Measurements from ENCODE around the gene EPOP. TPM values are rescaled to one million over a fixed set of nuclear protein-coding genes. Genes with fewer than 3 reads are reported as not detected.

Gene EPOP
- polyA plus RNA-seq, 4 donors, result 0.22 to 1.3 (median 0.40) TPM; not detected in 1

- FAIRE-seq (no peak), DNase-seq (no peak)
- 75 to 91% (median 81%) methylated on average over 7 to 9 of the region's 9 CpGs for WGBS, 3 donors
- Histone ChIP-seq H3K4me3 (ENCODE audit: low read depth in 1 of 3, low read length in 3 of 3) (no peak overlapping the region), H3K27ac (ENCODE audit: low read depth in 1 of 3, low read length in 2 of 3) (no peak overlapping the region), H3K36me3 (ENCODE audit: control insufficient read depth in 3 of 3, insufficient read depth in 2 of 3, low read depth in 1 of 3, low read length in 3 of 3) (peaks cover 2 to 95% (median 18%) of the 10 kb centered on the region in 3 donors), H3K27me3 (ENCODE audit: control insufficient read depth in 3 of 3, insufficient read depth in 3 of 3, low read length in 3 of 3) (no peaks in the 10 kb centered on the region), H3K9me3 (ENCODE audit: control insufficient read depth in 2 of 2, insufficient read depth in 1 of 2, low read depth in 1 of 2, low read length in 1 of 2) (no peaks in the 10 kb centered on the region), H3K4me1 (ENCODE audit: control insufficient read depth in 3 of 3, insufficient read depth in 2 of 3, low read depth in 1 of 3, low read length in 2 of 3) (peaks cover 2 to 16% (median 6%) of the 10 kb centered on the region in 3 donors)
Measured at GRCh38 chr17:38715216-38715943, 40.6 kb upstream of the EPOP start.

DNA sequence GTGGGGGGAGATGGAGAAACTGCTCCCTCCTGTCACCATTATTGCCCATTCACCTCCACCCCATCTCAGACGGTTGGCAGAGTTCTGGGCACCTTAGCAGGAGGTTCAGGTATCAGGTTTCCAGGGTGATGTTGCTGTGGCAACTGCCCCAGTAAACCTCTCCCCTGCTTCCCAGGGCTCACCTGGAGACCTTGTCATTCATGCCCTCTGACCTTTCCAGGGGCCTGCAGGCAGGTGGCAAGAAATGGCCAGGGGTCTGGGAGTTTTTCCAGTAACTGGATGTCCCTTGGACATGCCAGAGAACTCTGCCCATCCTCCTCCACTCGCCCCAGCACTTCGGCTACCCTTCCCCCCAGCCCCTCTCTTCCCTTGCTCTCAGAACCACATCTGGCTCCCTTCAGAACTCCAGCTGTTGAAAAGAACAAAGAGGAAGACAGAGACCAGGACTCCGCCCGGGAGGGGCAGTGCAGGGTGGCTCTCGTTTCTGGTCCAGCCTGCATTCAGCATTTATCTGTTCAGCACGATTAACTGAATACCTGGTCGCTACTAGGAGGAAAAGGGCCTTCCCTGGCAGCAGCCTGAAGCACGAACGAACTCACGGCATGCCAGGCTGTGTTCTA, 38.8 kb upstream of the EPOP start:
- Histone ChIP-seq H3K27ac (ENCODE audit: low read depth in 1 of 3, low read length in 2 of 3) (no peak overlapping the region), H3K4me1 (ENCODE audit: control insufficient read depth in 3 of 3, insufficient read depth in 2 of 3, low read depth in 1 of 3, low read length in 2 of 3) (peaks cover 0 to 4% (median 2%) of the 10 kb centered on the region in 3 donors), H3K9me3 (ENCODE audit: control insufficient read depth in 2 of 2, insufficient read depth in 1 of 2, low read depth in 1 of 2, low read length in 1 of 2) (no peaks in the 10 kb centered on the region), H3K27me3 (ENCODE audit: control insufficient read depth in 3 of 3, insufficient read depth in 3 of 3, low read length in 3 of 3) (no peaks in the 10 kb centered on the region), H3K36me3 (ENCODE audit: control insufficient read depth in 3 of 3, insufficient read depth in 2 of 3, low read depth in 1 of 3, low read length in 3 of 3) (peaks cover 2 to 98% (median 18%) of the 10 kb centered on the region in 3 donors), H3K4me3 (ENCODE audit: low read depth in 1 of 3, low read length in 3 of 3) (no peak overlapping the region)
- 68 to 76% (median 74%) methylated on average over 11 of the region's 11 CpGs for WGBS, 3 donors
- DNase-seq, result no peak
- FAIRE-seq, result no peak

DNA sequence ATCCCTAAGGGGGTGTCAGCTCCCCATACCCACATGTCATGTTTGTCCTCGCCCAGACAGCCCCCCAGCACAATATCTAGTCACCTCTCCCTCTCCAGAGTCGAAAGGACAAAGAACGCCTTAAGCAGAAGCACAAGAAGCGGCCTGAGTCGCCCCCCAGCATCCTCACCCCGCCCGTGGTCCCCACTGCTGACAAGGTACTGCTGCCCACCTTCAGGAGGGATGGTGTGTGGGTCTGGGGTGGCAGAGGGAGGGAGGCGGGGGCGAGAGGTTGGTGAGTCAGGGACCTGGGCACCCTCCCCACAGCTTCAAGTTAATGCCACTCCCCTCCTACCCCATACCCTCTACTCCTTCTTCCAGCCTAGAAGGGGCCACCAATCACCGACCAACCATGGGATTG, 37.8 kb upstream of the EPOP start:
- FAIRE-seq, result no peak
- peaks cover 0 to 99% (median 18%) of the 10 kb centered on the region in 3 donors for H3K36me3 ChIP-seq (ENCODE audit: control insufficient read depth in 3 of 3, insufficient read depth in 2 of 3, low read depth in 1 of 3, low read length in 3 of 3)
- no peak overlapping the region for H3K4me3 ChIP-seq (ENCODE audit: low read depth in 1 of 3, low read length in 3 of 3)
- 94 to 95% (median 94%) methylated on average over 8 to 10 of the region's 10 CpGs for WGBS, 3 donors
- DNase-seq, result no peak
- H3K27ac ChIP-seq (ENCODE audit: low read depth in 1 of 3, low read length in 2 of 3), result no peak overlapping the region
- H3K27me3 ChIP-seq (ENCODE audit: control insufficient read depth in 3 of 3, insufficient read depth in 3 of 3, low read length in 3 of 3), result no peaks in the 10 kb centered on the region
- H3K4me1 ChIP-seq (ENCODE audit: control insufficient read depth in 3 of 3, insufficient read depth in 2 of 3, low read depth in 1 of 3, low read length in 2 of 3), result no peaks in the 10 kb centered on the region
- H3K9me3 ChIP-seq (ENCODE audit: control insufficient read depth in 2 of 2, insufficient read depth in 1 of 2, low read depth in 1 of 2, low read length in 1 of 2), result no peaks in the 10 kb centered on the region

DNA sequence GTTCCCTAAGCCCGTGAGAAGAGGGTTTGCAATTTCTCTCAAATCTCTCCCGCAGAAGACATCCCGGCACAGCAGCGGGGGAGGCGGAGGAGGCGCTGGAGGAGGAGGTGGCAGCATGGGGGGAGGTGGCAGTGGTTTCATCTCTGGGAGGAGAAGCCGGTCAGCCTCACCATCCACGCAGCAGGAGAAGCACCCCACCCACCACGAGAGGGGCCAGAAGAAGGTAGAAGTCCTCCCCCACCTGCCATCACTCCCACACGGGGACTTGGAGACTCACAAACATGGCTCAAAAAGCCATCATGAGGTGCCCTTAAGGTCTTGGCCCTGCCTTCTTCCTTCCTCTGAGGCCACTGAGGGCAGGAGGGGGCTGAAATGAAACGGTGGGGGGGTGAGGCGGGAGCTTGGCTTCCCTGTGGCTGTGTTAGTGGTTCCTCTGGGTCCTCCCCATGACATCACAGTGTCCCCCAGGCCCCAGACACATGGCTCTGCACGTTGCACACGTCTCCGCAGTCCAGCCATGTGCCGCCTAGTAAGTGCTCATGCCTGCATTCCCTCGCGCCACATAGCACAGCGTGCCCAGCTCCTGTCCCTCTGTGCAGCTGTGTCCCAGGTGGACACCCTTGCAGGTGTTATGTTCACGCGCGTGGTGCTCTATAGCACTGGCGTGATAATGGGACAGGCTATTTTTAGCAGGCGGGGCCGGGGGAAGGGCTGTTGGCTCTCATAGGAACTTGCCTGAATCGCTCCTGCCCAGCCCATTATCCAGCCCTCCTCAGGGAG, 37.2 kb upstream of the EPOP start:
- DNase-seq (no peak), FAIRE-seq (no peak)
- Histone ChIP-seq H3K4me3 (ENCODE audit: low read depth in 1 of 3, low read length in 3 of 3) (no peak overlapping the region), H3K9me3 (ENCODE audit: control insufficient read depth in 2 of 2, insufficient read depth in 1 of 2, low read depth in 1 of 2, low read length in 1 of 2) (no peaks in the 10 kb centered on the region), H3K4me1 (ENCODE audit: control insufficient read depth in 3 of 3, insufficient read depth in 2 of 3, low read depth in 1 of 3, low read length in 2 of 3) (no peaks in the 10 kb centered on the region), H3K36me3 (ENCODE audit: control insufficient read depth in 3 of 3, insufficient read depth in 2 of 3, low read depth in 1 of 3, low read length in 3 of 3) (peaks cover 0 to 98% (median 16%) of the 10 kb centered on the region in 3 donors), H3K27me3 (ENCODE audit: control insufficient read depth in 3 of 3, insufficient read depth in 3 of 3, low read length in 3 of 3) (no peaks in the 10 kb centered on the region), H3K27ac (ENCODE audit: low read depth in 1 of 3, low read length in 2 of 3) (no peak overlapping the region)
- WGBS, 3 donors, result 78 to 84% (median 81%) methylated on average over 26 of the region's 26 CpGs

- H3K27ac ChIP-seq (ENCODE audit: low read depth in 1 of 3, low read length in 2 of 3), result no peak overlapping the region
- H3K4me1 ChIP-seq (ENCODE audit: control insufficient read depth in 3 of 3, insufficient read depth in 2 of 3, low read depth in 1 of 3, low read length in 2 of 3), result no peaks in the 10 kb centered on the region
- FAIRE-seq (no peak), DNase-seq (no peak)
- peaks cover 0 to 88% (median 13%) of the 10 kb centered on the region in 3 donors for H3K36me3 ChIP-seq (ENCODE audit: control insufficient read depth in 3 of 3, insufficient read depth in 2 of 3, low read depth in 1 of 3, low read length in 3 of 3)
- no peaks in the 10 kb centered on the region for H3K9me3 ChIP-seq (ENCODE audit: control insufficient read depth in 2 of 2, insufficient read depth in 1 of 2, low read depth in 1 of 2, low read length in 1 of 2)
- WGBS, 3 donors, result 75 to 85% (median 83%) methylated on average over 5 of the region's 5 CpGs
- H3K27me3 ChIP-seq (ENCODE audit: control insufficient read depth in 3 of 3, insufficient read depth in 3 of 3, low read length in 3 of 3), result no peaks in the 10 kb centered on the region
- no peak overlapping the region for H3K4me3 ChIP-seq (ENCODE audit: low read depth in 1 of 3, low read length in 3 of 3)
Measured at GRCh38 chr17:38710985-38711384, 36.2 kb upstream of the EPOP start.

DNA sequence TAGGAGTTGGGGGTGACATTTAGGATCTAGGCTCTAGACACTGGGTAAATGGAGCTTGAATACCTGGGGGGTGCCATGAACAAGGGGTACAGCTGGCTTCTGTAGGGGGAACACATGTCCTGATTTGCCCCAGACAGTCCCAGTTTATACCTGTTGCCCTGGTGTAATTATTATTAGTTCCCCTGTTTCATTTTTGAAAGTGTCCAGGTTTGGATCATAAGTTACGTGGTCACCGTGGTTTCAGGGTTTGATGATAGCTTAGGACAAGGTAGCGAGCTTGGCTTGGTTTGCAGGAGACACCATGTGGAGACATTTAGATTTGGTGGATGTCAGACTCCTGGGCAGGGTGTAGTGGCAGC, 35.8 kb upstream of the EPOP start:
- no peaks in the 10 kb centered on the region for H3K4me1 ChIP-seq (ENCODE audit: control insufficient read depth in 3 of 3, insufficient read depth in 2 of 3, low read depth in 1 of 3, low read length in 2 of 3)
- H3K4me3 ChIP-seq (ENCODE audit: low read depth in 1 of 3, low read length in 3 of 3), result no peak overlapping the region
- WGBS, 3 donors, result 90 to 96% (median 94%) methylated on average over 3 of the region's 3 CpGs
- H3K27ac ChIP-seq (ENCODE audit: low read depth in 1 of 3, low read length in 2 of 3), result no peak overlapping the region
- no peaks in the 10 kb centered on the region for H3K9me3 ChIP-seq (ENCODE audit: control insufficient read depth in 2 of 2, insufficient read depth in 1 of 2, low read depth in 1 of 2, low read length in 1 of 2)
- no peak for FAIRE-seq
- peaks cover 0 to 84% (median 13%) of the 10 kb centered on the region in 3 donors for H3K36me3 ChIP-seq (ENCODE audit: control insufficient read depth in 3 of 3, insufficient read depth in 2 of 3, low read depth in 1 of 3, low read length in 3 of 3)
- no peak for DNase-seq
- H3K27me3 ChIP-seq (ENCODE audit: control insufficient read depth in 3 of 3, insufficient read depth in 3 of 3, low read length in 3 of 3), result no peaks in the 10 kb centered on the region

- H3K36me3 ChIP-seq (ENCODE audit: control insufficient read depth in 3 of 3, insufficient read depth in 2 of 3, low read depth in 1 of 3, low read length in 3 of 3), result peaks cover 0 to 78% (median 13%) of the 10 kb centered on the region in 3 donors
- no peaks in the 10 kb centered on the region for H3K9me3 ChIP-seq (ENCODE audit: control insufficient read depth in 2 of 2, insufficient read depth in 1 of 2, low read depth in 1 of 2, low read length in 1 of 2)
Measured at GRCh38 chr17:38709864-38710603, 35.3 kb upstream of the EPOP start.

More at GRCh38 chr17:38709864-38710603, 35.3 kb upstream of the EPOP start:
- WGBS, 3 donors, result 76 to 78% (median 77%) methylated on average over 13 of the region's 13 CpGs
- FAIRE-seq, result no peak
- H3K27me3 ChIP-seq (ENCODE audit: control insufficient read depth in 3 of 3, insufficient read depth in 3 of 3, low read length in 3 of 3), result no peaks in the 10 kb centered on the region
- H3K4me1 ChIP-seq (ENCODE audit: control insufficient read depth in 3 of 3, insufficient read depth in 2 of 3, low read depth in 1 of 3, low read length in 2 of 3), result no peaks in the 10 kb centered on the region
- no peak overlapping the region for H3K27ac ChIP-seq (ENCODE audit: low read depth in 1 of 3, low read length in 2 of 3)
- no peak overlapping the region for H3K4me3 ChIP-seq (ENCODE audit: low read depth in 1 of 3, low read length in 3 of 3)
- no peak for DNase-seq
